Hepatocyte (in vitro differentiated cells): ENCODE results near the gene CRACR2A.

Experiments
- EZH2phosphoT487 ChIP-seq: fragments of 200-600 bp; sonication (generic); IDR thresholded peaks from one replicate; pipeline ENCODE4 v1.6.1; 2018; ENCODE audit warnings: antibody characterized with exemption, mild to moderate bottlenecking, low read depth, moderate library complexity; ENCODE audit not compliant: unreplicated experiment, severe bottlenecking
- TF ChIP-seq, protein P1 (sequence below): fragments of 200-600 bp; sonication (generic); IDR thresholded peaks from 2 replicates; pipeline ENCODE4 v1.5.1; 2016; ENCODE audit warnings: antibody characterized with exemption, mild to moderate bottlenecking; ENCODE audit not compliant: poor library complexity

DNA sequence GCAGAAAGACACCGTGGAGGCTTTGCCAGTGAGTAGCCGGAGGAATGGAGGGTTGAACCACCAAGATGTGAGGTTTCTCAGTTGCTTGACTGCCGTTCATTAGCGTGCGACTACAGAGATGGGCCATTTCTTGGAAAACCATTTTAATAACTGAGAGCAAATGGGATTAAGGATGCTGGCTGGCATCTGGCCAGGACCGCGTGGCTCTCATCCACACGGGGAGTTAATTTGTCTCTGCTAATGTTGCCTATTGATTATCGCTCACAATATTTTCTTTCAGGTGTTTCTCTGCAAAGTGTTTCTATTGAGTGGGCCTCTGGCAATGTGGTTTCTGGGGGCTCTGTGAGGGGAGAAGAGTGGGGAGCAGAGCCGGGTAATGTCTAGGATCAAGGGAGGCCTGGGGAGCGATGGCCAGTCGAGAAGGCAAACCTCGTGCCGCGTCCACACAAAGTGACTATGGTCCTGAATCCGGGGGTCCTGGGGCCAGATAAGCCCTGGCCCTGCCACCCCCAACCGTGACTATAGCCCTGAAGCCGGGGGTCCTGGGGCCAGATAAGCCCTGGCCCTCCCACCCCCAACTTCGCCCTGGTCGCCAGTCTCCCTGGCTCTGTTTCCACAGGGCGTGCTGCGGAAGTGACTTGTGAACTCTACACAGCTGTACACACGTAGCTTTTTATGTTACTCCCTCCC lies 151.3 kb downstream of the CRACR2A start:
- TF ChIP-seq, protein P1, sequence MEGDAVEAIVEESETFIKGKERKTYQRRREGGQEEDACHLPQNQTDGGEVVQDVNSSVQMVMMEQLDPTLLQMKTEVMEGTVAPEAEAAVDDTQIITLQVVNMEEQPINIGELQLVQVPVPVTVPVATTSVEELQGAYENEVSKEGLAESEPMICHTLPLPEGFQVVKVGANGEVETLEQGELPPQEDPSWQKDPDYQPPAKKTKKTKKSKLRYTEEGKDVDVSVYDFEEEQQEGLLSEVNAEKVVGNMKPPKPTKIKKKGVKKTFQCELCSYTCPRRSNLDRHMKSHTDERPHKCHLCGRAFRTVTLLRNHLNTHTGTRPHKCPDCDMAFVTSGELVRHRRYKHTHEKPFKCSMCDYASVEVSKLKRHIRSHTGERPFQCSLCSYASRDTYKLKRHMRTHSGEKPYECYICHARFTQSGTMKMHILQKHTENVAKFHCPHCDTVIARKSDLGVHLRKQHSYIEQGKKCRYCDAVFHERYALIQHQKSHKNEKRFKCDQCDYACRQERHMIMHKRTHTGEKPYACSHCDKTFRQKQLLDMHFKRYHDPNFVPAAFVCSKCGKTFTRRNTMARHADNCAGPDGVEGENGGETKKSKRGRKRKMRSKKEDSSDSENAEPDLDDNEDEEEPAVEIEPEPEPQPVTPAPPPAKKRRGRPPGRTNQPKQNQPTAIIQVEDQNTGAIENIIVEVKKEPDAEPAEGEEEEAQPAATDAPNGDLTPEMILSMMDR: no peak
- TF ChIP-seq EZH2phosphoT487: no peak
